HuH-7.5 (cell line): ENCODE results near the gene SPDYE11.
"Not testable (repeated sequence)": the region's sequence is repeated elsewhere in the genome, so short reads cannot be mapped to it uniquely, and the experiment has no call there.

Experiments
- DNase-seq: peaks from one replicate; pipeline ENCODE4 v3.0.0; 2011; ENCODE audit warnings: low spot score

Gene SPDYE11, protein sequence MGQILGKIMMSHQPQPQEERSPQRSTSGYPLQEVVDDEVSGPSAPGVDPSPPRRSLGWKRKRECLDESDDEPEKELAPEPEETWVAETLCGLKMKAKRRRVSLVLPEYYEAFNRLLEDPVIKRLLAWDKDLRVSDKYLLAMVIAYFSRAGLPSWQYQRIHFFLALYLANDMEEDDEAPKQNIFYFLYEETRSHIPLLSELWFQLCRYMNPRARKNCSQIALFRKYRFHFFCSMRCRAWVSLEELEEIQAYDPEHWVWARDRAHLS

DNA sequence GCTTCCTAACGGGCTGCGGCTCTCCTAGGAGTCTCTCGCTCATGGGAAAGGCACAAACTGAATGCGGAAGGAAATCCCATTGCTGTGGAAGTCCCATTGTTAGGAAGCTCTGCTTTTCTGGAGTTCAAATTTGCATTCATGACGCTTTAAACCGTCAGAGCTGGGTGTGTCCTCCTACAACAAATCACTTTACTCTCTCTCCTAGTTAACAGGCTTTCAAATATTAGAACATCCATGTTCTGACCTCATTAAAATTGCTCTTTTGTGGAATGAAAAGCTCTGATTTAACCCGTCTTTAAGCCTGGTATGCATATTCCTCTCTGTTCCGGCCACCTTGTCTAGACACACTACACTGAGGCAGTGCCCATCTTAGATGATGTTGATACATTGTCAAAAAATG lies at the start of gene SPDYE11:
SPDYE11 (minus strand) TSS at position 101 of the 400 bp plus-strand sequence. CDS start 1,800 bp downstream, outside the sequence.
- not testable (repeated sequence) for DNase-seq

DNA sequence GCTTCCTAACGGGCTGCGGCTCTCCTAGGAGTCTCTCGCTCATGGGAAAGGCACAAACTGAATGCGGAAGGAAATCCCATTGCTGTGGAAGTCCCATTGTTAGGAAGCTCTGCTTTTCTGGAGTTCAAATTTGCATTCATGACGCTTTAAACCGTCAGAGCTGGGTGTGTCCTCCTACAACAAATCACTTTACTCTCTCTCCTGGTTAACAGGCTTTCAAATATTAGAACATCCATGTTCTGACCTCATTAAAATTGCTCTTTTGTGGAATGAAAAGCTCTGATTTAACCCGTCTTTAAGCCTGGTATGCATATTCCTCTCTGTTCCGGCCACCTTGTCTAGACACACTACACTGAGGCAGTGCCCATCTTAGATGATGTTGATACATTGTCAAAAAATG lies 28.2 kb upstream of the SPDYE11 start, which contains the start of gene SPDYE9:
SPDYE9 (minus strand) TSS at position 101 of the 400 bp plus-strand sequence. CDS start 1,800 bp downstream, outside the sequence.
- not testable (repeated sequence) for DNase-seq

DNA sequence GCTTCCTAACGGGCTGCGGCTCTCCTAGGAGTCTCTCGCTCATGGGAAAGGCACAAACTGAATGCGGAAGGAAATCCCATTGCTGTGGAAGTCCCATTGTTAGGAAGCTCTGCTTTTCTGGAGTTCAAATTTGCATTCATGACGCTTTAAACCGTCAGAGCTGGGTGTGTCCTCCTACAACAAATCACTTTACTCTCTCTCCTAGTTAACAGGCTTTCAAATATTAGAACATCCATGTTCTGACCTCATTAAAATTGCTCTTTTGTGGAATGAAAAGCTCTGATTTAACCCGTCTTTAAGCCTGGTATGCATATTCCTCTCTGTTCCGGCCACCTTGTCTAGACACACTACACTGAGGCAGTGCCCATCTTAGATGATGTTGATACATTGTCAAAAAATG lies 28.0 kb downstream of the SPDYE11 start, which contains the start of gene SPDYE8:
SPDYE8 (minus strand) TSS at position 101 of the 400 bp plus-strand sequence. CDS start 1,800 bp downstream, outside the sequence.
- not testable (repeated sequence) for DNase-seq

DNA sequence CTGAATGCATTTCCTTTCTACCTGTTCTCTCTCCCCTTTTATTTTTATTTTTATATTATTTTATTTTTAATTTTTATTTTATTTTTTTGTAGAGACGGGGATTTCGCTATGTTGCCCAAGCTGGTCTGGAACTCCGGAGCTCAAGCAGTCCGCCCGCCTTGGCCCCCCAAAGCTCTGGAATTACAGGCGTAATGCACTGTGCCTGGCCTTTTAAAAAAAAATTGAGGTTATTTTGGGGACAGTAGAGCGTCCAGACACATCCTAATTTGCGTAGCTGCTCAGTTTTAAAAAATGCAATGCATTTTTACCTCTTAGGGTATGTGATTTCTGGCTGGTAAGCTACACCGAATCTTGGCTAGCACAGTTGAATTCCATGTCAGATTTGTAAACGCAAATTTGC lies 51.2 kb downstream of the SPDYE11 start:
- not testable (repeated sequence) for DNase-seq

DNA sequence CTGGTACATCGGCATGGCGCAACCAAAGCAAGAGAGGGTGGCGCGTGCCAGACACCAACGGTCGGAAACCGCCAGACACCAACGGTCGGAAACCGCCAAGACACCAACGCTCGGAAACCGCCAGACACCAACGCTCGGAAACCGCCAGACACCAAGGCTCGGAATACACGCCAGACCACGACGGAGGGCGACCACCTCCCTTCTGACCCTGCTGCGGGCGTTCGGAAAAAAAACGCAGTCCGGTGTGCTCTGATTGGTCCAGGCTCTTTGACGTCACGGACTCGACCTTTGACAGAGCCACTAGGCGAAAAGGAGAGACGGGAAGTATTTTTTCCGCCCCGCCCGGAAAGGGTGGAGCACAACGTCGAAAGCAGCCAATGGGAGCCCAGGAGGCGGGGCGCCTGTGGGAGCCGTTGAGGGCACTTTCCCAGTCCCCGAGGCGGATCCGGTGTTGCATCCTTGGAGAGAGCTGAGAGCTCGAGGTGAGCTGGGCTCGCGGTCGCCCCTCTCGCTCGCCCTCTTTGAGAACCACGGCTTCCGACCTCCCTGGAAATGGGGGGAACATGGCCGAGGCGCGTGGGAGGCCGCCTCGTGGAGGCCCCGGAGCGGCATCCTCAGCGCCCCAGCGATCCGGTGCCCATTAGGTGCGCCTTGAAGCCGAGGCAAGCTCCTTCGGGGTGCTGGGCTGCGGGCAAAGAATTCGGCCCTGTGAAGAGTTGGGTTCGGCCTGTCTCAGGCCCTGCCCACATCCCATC lies 51.8 kb downstream of the SPDYE11 start:
- not testable (repeated sequence) for DNase-seq

DNA sequence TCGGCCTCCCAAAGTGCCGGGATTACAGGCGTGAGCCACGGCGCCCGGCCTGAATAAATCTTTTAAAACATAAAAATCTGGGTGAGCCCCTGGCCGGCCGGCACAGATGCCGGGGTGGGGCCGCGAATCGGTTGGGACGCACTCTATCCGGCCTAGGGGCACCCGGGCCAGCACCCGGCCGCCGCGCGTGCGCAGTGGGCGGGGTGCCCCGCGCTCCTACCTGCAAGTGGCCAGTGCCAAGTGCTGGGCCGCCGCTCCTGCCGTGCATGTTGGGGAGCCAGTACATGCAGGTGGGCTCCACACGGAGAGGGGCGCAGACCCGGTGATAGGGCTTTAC lies 52.4 kb downstream of the SPDYE11 start:
- DNase-seq: not testable (repeated sequence)

DNA sequence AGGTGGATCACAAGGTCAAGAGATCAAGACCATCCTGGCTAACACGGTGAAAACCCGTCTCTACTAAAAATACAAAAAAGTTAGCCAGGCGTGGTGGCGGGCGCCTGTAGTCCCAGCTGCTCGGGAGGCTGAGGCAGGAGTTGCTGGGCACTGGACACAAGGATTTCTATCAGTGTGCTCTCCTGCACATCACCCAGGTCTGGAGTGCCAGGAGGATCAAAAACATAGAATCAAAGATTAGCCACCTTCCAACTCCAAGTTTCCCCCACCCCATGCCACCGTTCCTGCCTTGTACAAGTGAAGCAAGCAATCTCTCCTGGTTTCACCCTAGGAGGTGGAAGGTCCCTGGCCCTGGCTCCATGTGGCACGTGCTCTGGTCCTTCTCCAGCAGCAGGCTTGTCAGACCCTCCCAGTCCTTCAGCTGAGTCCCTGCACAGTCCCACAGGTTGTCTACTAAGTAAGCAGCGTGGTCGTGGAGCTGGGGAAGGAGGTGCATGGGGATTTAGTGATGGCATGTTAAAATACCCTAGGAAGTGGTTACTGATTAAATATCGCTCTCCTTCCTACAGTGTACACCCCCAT lies 59.7 kb downstream of the SPDYE11 start:
- DNase-seq: not testable (repeated sequence)
